GM19455 (cell line): ENCODE measurements around the gene NFIX.

Source experiments
- ATAC-seq: cut with Tn5 transposase; IDR thresholded peaks from one replicate; pipeline ENCODE4 v1.9.1; 2021; ENCODE audit not compliant: unreplicated experiment

Gene NFIX

DNA sequence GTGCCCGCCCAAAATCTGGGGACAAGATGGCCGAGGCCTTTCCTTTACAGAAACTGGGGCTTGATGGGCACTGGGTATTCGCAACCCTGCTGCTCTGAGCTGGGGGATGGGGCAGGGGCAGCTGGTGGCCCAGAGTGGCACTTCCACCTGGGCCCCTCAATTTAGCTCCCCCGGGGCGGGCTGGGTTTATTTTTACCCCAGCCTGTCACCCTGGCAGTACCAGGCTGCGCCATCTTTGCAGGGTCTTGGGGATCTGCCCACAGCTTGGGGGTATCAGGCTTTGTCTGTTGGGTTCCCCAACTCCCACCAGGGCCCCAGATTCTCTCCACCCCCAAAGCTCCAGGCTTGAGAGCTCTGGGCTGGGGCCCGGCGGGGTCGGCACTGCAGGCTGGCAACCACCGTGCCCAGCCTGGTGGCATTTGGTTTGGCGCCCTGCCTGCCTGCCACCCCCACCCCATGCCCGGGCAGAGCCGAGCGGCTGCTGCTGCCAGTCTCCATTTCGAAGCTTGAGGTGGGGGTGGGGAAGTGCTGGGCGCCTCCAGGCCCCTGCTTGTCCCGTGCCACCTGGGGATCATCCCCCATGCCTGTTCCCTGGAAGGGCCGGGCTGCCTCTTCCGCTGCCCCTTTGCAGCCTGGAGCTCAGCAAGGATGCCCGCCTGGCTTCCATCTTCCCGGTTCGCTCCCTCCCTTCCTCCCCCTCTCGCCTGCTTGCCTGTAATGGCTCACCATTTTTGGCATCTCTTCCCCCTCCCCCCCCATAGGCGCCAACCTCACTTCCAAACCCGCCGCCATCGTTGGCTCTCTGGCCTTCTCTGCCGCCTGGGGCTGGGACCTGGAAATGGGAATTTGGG, 11.4 kb downstream of the NFIX start:
- no peak for ATAC-seq

DNA sequence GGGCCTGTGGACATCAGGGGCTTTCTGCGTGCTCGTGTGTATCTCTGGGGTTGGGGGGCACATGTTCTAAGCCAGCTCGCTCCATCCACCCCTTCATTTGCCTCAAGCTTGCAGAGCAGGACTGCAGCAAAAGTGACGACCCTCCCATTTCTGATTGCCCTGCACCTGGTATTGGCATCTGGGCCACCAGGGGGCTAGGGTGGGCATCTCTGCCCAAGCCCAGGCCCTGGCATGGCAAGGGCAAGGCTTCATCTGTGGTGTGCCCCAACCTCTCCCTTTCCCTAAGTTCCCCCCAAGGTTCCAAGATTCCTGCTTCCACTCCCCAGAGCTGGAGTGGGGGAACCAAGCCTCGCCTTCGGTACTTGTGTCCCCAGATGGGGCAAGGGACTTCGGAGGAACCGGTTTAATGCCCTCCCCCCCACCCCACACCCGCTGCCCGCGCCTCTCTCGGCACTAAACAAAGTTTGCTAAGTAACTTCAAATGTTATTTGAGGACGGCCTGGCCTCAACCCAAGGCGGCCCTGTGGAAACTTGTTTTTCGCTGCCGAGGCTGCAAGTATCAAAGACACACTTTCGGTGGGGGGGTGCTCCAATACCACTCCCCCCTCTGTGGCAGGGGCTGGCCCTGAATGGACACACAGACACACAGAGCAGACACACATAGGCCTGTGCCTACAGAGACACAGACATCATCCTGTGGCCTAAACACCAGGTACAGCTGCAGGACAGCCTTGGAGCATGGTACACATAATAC, 12.2 kb downstream of the NFIX start:
- ATAC-seq = no peak

DNA sequence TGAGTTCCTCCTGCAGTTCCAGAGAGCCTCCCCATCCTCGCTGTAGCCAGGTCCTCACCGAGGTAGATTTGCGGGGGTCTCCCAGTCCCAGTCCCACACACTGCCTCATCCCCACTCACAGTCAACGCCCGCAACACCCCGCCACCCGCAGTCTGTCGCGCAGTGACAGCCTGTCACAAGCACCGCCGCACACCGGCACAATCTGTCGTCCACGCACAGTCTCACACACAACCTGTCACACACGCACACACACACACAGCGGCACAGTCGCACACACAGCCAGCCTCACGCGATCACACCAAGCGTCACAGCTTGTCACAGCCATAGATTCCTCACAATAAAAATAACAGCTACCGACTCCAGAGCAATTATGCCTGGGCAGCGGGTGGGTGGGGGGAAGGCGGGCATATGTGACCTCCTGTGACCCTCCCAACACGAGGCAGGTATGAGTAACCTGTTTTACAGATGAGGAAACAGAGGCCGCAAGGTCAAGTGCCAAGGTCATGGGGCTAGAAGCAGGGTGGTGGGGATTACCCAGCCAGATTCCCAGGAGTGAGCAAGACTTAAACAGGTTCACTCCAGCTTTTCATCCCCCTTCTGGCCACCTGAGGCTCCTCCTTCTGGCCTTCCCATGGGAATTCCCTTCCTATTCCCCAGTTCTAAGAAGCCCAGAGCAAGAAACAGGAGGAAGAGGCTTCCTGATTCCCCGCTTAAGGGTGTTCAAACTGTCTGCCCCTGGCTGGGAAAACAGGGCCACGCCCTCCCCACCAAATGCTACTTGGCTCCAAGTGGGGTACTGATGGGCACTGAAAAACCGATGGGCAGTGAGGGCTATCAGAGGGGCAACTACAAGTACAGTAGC, 13.9 kb downstream of the NFIX start:
- ATAC-seq = no peak

DNA sequence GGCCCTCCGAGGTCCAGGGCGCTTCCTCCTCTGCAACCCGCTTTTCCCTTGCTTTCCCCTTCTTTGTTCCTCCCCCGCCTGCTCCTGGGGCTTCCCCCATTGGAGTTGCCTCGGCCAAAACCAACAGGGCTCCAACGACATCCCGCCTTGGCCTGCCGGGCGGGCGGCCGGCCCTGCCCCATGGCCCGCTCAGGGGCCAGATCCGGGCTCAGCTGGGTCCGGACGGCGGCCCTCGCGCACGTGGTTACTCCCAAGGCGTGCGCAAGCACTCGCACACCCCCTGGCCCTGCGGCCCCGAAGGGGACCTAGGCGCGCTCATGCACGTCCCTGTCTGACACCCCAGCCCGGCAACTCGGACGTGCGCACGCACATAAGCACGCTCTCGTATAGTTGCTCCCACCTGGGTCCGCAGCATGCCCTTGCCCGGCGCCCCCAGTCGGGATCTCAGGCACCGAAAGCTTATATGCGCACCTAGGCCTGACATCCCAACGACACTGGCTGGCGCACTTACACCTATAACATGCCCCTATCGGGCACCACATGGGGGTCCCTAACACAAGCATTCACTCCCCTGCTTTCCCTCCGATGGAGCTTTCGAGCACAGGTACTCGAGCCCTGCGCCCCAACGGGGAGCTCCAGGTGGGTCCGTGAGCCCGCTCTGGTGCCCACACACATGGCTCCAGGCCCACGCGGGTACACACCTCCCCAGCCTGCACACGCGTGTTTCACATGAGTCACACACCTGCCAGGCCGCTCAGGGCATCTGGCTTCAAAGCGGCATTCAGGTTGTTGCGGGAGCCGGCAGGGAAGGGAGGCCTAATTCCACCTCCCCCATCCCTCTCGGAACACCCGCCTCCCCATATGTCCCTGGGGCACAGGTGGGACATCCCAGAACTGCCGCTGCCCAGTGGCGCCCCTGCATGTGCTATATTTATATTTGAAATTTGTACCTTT, 15.0 kb downstream of the NFIX start:
- no peak for ATAC-seq

DNA sequence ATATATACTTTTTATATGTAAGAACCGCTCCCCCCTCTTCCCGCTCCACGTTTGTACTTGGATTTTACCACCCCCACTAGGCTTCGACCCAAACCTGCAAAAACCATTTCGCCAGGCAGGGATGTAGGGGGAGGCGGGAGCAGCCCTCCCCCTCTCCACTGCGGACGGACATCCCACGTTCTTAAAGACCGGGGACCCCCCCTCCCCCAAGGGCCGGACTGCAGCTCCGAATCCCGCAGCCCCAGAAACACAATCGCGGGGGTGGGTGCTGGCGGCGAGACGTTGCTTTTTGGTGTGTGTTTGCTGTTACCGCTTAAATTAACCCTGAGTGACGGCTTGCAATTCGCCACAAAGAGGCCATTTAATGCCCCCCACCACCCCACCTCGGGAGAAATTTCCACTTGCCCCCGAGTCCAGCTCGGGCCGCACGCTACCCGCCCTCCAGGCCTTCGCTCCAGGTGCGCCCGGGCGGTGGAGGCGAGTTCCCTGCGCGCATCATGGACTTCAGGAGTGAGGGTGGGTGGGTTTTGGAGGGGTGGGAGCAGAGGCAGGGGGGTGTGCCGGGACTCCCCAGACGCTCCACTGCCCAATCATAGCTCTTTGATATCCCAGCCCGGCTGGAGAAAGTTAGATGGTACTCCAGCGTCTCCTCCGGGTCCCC, 15.8 kb downstream of the NFIX start:
- ATAC-seq = no peak

DNA sequence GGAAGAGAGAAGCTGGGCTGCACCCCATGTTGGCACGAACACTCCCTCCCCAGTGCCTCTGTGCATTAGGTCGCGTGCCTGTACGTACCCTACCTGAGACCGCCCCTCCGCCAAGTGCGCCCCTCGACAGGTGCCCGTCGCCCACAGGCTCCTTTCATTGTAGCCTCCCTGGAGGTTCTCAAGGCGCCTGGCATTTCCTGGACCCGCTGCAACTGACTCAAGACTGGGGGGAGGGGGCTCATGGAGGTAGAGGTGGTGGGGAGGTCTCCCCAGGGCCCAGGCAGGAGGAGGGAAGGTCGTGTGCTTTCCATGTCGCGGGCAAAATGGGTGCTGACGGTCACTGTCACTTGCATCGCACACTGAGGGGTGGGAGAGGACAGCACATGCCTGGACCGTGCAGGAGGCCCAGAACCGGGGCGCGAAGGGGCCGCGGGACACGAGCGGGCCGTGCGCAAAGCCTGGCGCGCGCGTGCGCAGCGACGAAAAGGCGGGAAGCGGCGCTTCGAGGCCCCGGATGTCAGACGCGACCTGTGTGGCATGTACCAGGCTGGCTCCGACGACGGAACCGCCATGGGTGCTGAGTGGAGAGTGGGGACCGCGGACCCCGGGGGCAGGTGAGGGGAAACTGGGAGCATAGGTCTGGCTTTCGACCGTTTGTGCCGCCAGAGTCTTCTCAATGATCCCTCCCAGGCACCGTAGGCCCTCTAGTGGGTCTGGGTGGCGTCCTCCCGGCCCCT, 16.5 kb downstream of the NFIX start:
- no peak for ATAC-seq

DNA sequence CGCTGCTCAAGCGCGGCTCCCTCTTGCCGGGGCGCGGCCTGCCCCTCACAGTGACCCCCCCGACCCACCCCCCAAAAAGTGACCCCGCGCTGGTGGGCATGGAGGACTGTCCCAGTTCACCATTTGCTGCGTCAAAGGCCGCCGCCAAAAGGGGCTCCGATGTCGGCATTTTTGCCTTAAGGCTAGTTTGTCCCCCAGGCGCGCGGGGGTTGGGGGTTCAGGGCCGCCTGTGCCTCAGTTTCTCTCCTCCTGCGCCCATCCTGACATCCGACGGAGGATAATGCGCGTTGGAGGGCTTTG, 17.1 kb downstream of the NFIX start:
- no peak for ATAC-seq

DNA sequence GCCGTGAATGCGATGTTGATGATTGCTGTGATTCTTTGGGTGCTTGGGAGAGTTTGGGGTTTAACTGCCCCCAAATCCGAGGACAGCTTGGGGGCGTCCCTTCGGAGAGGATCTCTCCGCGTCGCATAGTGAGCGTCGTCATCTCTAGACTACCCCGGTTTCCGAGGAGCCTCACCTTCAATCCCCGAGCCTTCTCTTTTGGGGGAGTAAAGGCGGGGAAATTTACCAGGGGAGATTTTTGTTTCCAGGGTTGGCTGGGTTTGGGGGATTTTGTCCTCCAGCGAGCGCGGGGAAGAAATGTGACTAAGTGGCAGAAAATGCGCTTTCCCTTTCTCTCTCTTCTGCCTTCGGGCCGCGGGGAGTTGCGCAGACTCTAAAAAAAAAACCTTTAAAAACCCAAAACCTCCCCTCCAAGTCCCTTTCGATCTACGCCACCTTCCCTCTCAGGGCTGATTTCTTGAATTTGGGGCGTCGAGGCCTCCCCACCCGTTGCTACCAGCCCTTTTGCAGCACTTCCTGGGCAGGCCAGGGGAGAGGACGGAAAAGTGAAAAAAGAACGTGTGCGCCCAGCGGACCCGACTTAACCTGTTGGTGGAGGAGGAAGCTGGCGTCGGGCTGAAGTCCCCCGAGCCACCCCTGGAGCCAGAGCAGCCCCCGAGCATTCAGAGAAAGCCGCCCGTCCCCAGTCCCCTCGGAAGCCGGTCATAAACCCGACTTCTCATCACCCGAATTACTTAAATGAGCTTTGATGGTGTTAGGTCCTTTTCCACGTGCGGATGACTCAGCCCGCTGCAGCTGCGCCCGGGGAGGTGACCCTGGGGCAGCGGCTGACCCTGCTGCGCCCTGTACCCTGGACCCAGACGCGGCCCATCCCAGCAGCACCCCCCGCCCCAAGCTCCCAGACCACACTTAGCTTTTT, 17.7 kb downstream of the NFIX start:
- no peak for ATAC-seq

DNA sequence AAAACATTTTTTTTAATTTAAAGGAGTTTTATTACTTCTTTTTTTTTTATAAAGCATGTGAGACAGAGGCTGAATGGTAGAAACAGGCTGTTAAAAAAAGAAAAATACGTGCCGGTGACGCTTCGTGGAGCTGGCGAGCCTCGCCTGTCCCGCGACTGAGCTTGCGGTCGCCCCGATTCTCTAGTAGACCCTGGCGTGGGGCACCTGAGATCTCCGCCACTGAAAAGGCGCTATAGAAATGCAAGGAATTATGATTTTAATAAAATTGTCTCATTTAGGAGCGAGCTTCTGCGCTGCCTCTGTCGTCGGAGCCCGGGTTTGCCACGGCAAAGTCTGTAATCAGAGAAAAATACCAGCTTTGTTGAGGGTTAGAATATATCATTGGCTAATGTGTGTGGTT, 18.4 kb downstream of the NFIX start:
- ATAC-seq = no peak

DNA sequence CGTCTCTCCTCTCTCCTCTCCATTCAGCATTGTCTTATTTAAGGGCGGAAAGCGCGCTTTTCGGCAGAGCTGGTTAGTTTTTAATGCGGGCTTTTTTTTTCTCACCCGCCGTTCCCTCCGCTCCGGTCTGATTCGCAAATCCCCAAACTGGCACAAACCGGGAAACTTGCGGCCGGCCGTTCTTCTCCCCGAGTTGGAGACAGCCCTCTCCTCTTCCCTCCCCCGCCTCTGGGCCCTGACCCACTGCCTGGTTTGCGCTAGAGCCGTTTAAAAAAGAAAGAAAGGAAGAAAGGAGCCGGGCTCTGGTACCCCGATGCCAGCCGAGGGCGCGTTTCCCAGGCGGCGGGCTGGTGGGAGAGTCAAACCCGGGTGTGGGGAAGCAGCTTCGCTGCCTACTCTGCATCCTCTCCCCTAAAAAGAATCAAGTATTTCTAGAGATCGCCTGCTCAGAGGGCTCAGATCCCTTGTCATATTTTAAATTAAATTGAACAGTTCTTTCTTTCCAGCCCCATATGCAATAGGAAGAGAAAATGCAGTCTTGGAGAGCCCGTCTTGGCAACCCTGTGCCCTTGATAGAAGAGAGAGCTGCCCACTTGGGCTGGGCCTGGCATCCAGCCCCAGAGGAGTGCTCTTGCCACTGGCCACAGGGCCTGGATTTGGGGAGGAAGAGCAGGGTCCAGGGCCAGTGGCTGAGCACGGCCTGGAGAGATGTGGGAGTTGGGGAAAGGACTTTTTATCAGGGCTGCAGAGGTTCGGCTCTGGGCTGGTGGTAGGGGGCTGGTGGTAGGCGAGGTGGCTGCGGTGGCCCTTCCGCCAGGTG, 19.0 kb downstream of the NFIX start:
- no peak for ATAC-seq

DNA sequence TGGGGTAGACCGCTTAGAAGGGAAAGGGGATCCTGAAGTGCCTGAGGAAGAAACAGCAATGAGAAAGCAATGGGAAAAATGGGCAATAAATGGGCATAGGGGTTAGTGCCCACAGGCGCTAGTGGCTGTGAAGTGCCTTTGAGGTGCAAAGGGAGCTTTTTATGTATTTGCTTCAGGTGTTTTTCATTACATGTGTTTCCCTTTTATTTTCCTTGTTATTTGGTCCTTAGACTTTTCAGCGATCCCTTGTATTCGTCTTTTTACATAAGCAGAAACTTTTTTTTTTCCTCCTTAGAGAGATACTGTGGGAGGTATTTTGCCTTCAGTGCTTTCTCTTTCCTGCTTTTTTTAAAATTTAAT, 19.6 kb downstream of the NFIX start:
- ATAC-seq = no peak

DNA sequence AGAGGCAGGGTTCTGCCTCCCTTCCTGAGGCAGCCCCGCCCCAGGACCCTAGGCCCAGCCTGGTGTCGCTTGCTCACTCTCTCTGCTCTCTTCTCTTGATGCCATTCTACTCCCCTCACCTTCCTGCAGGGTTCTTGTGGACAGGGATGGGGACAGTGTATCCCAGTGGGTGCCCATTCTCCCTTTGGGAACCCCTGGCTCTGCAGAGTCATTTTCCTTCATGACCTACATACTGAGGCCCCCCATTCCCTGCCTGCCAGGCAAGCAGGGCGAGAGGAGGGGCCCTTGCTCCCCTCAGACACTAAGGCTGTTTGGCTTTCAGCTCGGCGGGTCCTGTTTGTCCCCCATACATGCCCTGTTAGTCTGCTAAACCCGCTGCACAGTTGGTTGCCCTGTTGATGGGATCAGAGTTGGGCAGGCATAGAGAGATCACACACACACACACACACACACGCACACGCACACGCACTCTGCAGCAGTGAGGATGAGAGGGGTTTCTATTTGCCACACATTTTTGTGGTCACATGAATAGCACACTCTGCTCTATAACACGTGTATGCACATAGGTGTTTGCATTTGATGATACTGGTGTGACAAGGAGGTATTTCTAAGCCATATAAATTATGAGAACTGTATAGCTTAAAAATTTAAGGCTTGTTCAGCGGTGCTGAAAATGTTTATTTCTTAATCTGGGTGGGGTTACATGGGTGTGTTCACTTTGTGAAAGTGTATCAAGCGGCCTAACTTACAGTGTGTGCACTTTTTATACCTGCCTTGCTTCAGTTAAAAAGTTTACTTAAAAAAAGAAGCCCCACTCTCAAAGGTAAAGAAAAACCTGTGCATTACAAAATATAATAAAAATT, 20.3 kb downstream of the NFIX start:
- no peak for ATAC-seq

DNA sequence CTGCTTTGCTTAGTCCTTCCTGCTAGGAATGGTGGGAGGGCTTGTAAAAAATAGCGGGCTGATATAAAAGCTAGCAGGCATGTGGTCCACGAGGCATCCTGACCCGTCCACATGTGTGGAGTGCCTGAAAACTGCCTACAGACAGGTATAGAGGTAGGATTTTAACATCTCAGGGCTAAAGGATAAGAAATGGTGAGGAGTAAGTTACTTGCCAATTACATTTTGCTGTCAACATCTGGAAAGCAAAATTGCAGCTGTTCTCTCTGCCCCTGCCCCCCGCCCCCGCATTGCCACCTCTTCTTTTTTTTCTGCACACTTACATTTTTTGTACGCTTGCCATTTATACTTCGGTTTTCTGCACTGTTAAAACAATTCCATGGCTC, 21.0 kb downstream of the NFIX start:
- ATAC-seq = no peak

DNA sequence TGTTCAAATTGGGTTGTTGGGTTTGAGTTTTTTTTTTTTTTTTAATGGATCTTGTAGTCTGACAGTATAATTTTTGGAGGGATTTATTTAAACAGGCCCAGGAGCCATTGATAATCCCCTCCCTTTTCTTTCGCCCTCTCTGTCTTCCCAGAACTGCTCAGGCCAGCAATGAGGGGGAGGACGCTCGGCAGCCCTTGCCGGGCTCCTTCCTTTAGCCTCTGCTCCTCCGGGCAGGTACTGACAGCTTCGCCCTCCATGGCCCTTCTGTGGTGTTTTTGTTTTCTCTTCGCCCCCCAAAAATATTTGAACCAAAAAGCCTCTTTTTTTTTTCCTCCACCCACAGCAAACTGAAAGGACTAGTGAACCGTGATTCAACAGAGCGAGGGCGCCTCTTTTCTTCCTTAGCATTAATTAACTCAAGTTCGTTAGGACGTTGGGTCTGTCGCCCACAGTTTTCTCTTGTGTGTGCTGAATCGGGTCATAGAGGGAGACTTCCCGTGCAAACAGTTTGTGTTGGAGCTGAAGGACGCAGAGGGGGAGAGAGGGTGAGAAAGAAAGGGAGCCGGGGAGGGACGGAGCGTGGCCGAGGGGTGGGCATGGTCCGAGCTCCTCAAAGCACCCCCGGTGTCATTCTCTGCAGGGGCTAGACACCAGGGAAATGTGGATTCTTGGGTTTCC, 21.5 kb downstream of the NFIX start:
- ATAC-seq = no peak

DNA sequence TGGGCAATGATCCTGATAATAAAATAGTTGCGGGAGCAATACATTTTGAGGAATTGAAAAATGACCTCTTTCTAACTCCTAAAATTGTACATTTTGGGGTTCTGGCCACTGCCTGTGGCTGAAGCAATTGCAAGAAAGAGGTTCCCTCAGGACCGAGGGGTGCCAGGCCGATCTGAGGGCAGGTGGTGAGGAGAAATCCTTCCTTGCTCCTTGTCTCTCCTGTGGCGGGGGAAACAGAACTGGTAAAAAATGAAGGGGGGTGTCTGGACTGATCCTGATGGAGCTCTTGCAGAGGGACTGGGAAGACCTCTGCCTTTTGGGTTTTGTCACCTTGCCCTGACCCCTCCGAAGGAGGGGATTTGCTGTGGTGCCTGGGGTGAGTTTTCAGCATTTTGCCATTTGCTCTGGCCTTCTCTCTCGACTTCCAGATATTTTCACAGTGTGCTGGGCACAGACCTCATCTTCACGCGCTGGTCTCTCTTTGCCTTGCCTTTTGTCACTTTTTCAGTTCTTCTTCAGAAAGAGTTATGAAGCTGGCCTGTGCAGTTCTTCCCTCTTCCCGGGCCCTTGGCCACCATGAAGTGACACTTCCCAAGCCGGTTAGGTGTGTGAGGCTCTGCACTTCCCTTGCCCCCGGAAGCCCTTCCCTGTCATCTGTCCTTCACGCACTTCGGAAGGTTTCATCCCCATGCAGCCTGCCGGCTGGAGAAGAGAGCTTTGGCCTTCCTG, 22.2 kb downstream of the NFIX start:
- no peak for ATAC-seq
